Spleen (tissue), 11 donors: ENCODE results near the gene MAST2. TPM values are rescaled to one million over a fixed set of nuclear protein-coding genes. Genes with fewer than 3 reads are reported as not detected.
A peak's percentile ranks its signal among the peaks of the same experiment; 100 is the strongest.

Experiments
- DNase-seq: peaks from one replicate; pipeline ENCODE4 v3.0.0-alpha.2; 2020
- H3K27ac ChIP-seq, 8 donors: fragments of 200-600 bp; sonication (generic) in 7 of 8; 1 replicate in 4 of 8; 2 replicates in 4 of 8; pipeline versions ENCODE4 v1.5.0 to v1.8.0; 2016 to 2021; ENCODE audit warnings: inconsistent platforms in 4 of 8, mild to moderate bottlenecking in 4 of 8, moderate library complexity in 1 of 8
- H3K27me3 ChIP-seq, 7 donors: fragments of 200-600 bp; sonication (generic) in 6 of 7; replicated peaks in 1 of 7; 1 replicate in 4 of 7; 2 replicates in 3 of 7; pipeline versions ENCODE4 v1.5.0 to v1.8.0; 2016 to 2021; ENCODE audit warnings: inconsistent platforms in 3 of 7, mild to moderate bottlenecking in 1 of 7
- H3K36me3 ChIP-seq, 6 donors: fragments of 200-600 bp; sonication (generic) in 5 of 6; 1 replicate in 4 of 6; 2 replicates in 2 of 6; pipeline versions ENCODE4 v1.5.0 to v1.8.0; 2016 to 2021; ENCODE audit warnings: inconsistent platforms in 2 of 6
- H3K4me1 ChIP-seq, 6 donors: fragments of 200-600 bp; sonication (generic) in 5 of 6; 1 replicate in 3 of 6; 2 replicates in 3 of 6; pipeline versions ENCODE4 v1.5.0 to v1.8.0; 2016 to 2021; ENCODE audit warnings: inconsistent platforms in 3 of 6
- H3K4me3 ChIP-seq, 8 donors: fragments of 200-600 bp; sonication (generic) in 7 of 8; 1 replicate in 4 of 8; 2 replicates in 4 of 8; pipeline versions ENCODE4 v1.5.0 to v1.8.0; 2016 to 2021; ENCODE audit warnings: inconsistent platforms in 4 of 8, mild to moderate bottlenecking in 4 of 8, moderate library complexity in 2 of 8
- H3K9me3 ChIP-seq, 8 donors: fragments of 200-600 bp; sonication (generic) in 7 of 8; 1 replicate in 4 of 8; 2 replicates in 4 of 8; pipeline versions ENCODE4 v1.5.0 to v1.8.0; 2016 to 2021; ENCODE audit warnings: inconsistent platforms in 4 of 8
- POLR2A ChIP-seq, 3 donors: fragments of 450-650 bp; IDR thresholded peaks; one replicate each; pipeline ENCODE4 v1.5.1; 2017; ENCODE audit warnings: antibody characterized with exemption in 3 of 3, mild to moderate bottlenecking in 1 of 3
- POLR2AphosphoS5 ChIP-seq, 3 donors: sonication (generic); formaldehyde crosslinking; IDR thresholded peaks; one replicate each; pipeline ENCODE4 v1.5.1; 2017; ENCODE audit warnings: antibody characterized with exemption in 3 of 3
- WGBS, 5 donors: extraction: QIAGEN DNeasy Blood & Tissue Kit in 3 of 5; methylation state at CpG; one replicate each; pipeline versions ENCODE4 v1.1.5 to v1.1.7; 2013 to 2018; 5-methylcytosine and 5-hydroxymethylcytosine counted together
- intact Hi-C: fragments of 100-400 bp; cut with DNase I; formaldehyde crosslinking; loops from one replicate; pipeline ENCODE4 v1.15.0; 2023; ENCODE audit warnings: low total_unique reads
- polyA plus RNA-seq, 3 donors: library from polyadenylated mRNA; stranded (reverse); fragments of 200-250 nt; gene quantifications; one replicate each; pipeline ENCODE4 v1.2.1, GENCODE V29; 2013
- total RNA-seq, 7 donors: library from RNA; depleted of rRNA in 3 of 7; stranded (reverse); fragments of >200 nt in 3 of 7; fragmentation: NEBNext Ultra II Directional in 4 of 7; extraction: Animal tissue kit (Norgen Biotek cat#: 25700) in 4 of 7; gene quantifications; one replicate each; pipeline versions ENCODE4 v1.1.0 to v1.2.1, GENCODE V29; 2016 to 2021
- TF ChIP-seq, protein P1 (sequence below), 11 experiments: fragments of 200-600 bp in 7 of 11; fragments of 450-650 bp in 4 of 11; sonication (generic) in 4 of 11; IDR thresholded peaks in 8 of 11; conservative IDR thresholded peaks in 3 of 11; 1 replicate in 7 of 11; 2 replicates in 4 of 11; pipeline versions ENCODE4 v1.4.0 to v1.8.0; 2016 to 2021; ENCODE audit warnings: antibody characterized with exemption in 11 of 11, inconsistent platforms in 4 of 11, mild to moderate bottlenecking in 1 of 11
- donor health status: healthy with polysubstance abuse.
- donor health status: DM: no; HTN: no; CAD: no; lungs with moderate emphysema.
- donor health status: DM: no; HTN: no; CAD: no.
- donor health status: Bipolar disorder and iron deficiency.
- donor health status: healthy.
- donor health status: DM: no; HTN: no; CAD: no.
- donor health status: DM: yes; HTN: yes; CAD: no.

MAST2 gene
- total and polyA plus RNA-seq, 10 donors, result 3.6 to 19.4 (median 12.9) TPM

GRCh38 chr1:46076343-46076742 is 272.9 kb downstream of the MAST2 start:
- no peak for DNase-seq
- no peak for TF ChIP-seq POLR2AphosphoS5 (IDR thresholded peaks at IDR 0.05)
- no peak for TF ChIP-seq POLR2A (IDR thresholded peaks at IDR 0.05)
- peaks cover 0 to 23% (median 8%) of the 10 kb centered on the region in 6 donors for H3K4me1 ChIP-seq
- H3K27ac ChIP-seq, result no peak overlapping the region
- H3K9me3 ChIP-seq, result no peaks in the 10 kb centered on the region
- no peaks in the 10 kb centered on the region for H3K27me3 ChIP-seq
- intact Hi-C loops, result no loop called here
- no peak overlapping the region for H3K4me3 ChIP-seq
- WGBS, 5 donors, result 85 to 91% (median 89%) methylated on average over 2 of the region's 2 CpGs
- H3K36me3 ChIP-seq, result peaks cover 0 to 12% (median 0%) of the 10 kb centered on the region in 6 donors

DNA sequence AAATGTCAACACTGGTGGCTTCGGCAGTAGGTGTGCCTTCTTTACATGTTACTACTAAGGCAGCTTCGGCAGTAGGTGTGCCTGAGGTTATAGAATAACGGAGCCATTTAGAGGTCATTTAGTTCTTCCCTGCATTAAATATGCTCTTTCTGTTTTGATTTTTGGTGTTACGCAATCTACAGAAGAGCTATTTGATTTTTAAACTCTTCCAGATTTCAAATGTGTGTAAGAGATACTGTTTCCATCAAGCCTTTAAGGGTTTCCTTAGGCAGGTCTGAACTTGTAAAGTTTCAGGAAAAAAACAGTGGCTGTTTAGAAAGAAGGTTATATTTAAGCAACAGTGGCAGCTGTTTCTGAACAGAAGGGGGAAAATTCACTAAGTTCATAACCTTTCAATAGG is 274.2 kb downstream of the MAST2 start:
- Histone ChIP-seq H3K4me3 (no peak overlapping the region), H3K4me1 (peaks cover 0 to 32% (median 13%) of the 10 kb centered on the region in 6 donors), H3K36me3 (peaks cover 0 to 12% (median 0%) of the 10 kb centered on the region in 6 donors), H3K27me3 (no peaks in the 10 kb centered on the region), H3K27ac (no peak overlapping the region), H3K9me3 (no peaks in the 10 kb centered on the region)
- TF ChIP-seq POLR2AphosphoS5 (IDR thresholded peaks at IDR 0.05), result no peak
- no peak for TF ChIP-seq POLR2A (IDR thresholded peaks at IDR 0.05)
- TF ChIP-seq, protein P1, sequence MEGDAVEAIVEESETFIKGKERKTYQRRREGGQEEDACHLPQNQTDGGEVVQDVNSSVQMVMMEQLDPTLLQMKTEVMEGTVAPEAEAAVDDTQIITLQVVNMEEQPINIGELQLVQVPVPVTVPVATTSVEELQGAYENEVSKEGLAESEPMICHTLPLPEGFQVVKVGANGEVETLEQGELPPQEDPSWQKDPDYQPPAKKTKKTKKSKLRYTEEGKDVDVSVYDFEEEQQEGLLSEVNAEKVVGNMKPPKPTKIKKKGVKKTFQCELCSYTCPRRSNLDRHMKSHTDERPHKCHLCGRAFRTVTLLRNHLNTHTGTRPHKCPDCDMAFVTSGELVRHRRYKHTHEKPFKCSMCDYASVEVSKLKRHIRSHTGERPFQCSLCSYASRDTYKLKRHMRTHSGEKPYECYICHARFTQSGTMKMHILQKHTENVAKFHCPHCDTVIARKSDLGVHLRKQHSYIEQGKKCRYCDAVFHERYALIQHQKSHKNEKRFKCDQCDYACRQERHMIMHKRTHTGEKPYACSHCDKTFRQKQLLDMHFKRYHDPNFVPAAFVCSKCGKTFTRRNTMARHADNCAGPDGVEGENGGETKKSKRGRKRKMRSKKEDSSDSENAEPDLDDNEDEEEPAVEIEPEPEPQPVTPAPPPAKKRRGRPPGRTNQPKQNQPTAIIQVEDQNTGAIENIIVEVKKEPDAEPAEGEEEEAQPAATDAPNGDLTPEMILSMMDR (IDR thresholded peaks at IDR 0.05 in 8 of 11, conservative IDR thresholded peaks at IDR 0.05 in 3 of 11), result no peak
- intact Hi-C loops, result no loop called here
- no peak for DNase-seq
- WGBS, 5 donors, result 86 to 97% (median 90%) methylated on average over 4 of the region's 4 CpGs

DNA sequence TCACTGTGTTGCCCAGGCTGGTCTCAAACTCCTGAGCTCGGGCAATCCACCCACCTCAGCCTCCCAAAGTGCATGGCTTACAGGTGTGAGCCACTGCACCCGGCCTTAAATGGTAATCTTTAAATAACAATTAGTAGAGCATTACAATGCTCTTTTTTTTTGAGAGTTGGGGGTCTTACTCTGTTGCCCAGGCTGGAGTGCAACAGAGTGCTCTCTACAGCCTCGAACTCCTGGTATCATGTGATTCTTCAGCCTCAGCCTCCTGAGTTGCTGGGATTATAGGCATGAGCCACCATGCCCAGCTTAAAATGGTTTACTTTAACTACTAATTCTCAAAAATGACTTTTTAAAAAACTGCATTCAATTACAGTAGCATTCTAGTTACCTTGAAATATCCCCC is 276.8 kb downstream of the MAST2 start:
- Histone ChIP-seq H3K9me3 (peaks cover 0 to 3% (median 0%) of the 10 kb centered on the region in 8 donors), H3K27ac (no peak overlapping the region), H3K27me3 (no peaks in the 10 kb centered on the region), H3K4me1 (peaks cover 0 to 32% (median 13%) of the 10 kb centered on the region in 6 donors), H3K36me3 (peaks cover 0 to 5% (median 0%) of the 10 kb centered on the region in 6 donors), H3K4me3 (no peak overlapping the region)
- WGBS, 5 donors, result 80 to 93% (median 84%) methylated on average over 3 of the region's 3 CpGs
- TF ChIP-seq POLR2A (IDR thresholded peaks at IDR 0.05) (no peak), POLR2AphosphoS5 (IDR thresholded peaks at IDR 0.05) (no peak)
- TF ChIP-seq, protein P1 (IDR thresholded peaks at IDR 0.05 in 8 of 11, conservative IDR thresholded peaks at IDR 0.05 in 3 of 11), result no peak
- intact Hi-C loops, result no loop called here
- no peak for DNase-seq

DNA sequence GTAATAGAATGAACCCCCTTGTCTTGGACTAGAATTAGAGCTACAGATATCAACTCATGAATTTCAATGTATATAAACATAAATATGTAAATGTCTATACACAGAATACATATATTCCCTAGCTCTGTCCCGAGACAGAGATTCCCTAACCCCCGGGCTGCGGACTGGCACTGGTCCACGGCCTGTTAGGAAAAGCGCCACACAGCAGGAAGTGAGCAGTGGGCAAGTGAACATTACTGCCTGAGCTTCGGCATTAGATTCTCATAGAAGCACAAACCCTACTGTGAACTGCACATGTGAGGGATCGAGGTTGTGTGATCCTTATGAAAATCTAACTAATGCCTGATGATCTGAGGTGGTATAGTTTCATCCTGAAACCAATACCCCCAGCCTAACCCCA is 277.8 kb downstream of the MAST2 start:
- no peak overlapping the region for H3K4me3 ChIP-seq
- H3K36me3 ChIP-seq, result no peaks in the 10 kb centered on the region
- peaks cover 0 to 32% (median 13%) of the 10 kb centered on the region in 6 donors for H3K4me1 ChIP-seq
- TF ChIP-seq POLR2A (IDR thresholded peaks at IDR 0.05) (no peak), POLR2AphosphoS5 (IDR thresholded peaks at IDR 0.05) (peak in 1 of 3 donors; percentile 29)
- TF ChIP-seq, protein P1 (IDR thresholded peaks at IDR 0.05 in 8 of 11, conservative IDR thresholded peaks at IDR 0.05 in 3 of 11), result no peak
- peak overlapping the region in 6 of 8 donors; percentile 22 to 70 (median 54) for H3K27ac ChIP-seq
- DNase-seq, result no peak
- 74 to 83% (median 79%) methylated on average over 7 of the region's 7 CpGs for WGBS, 5 donors
- intact Hi-C loops, result no loop called here
- H3K27me3 ChIP-seq, result no peaks in the 10 kb centered on the region
- H3K9me3 ChIP-seq, result peaks cover 0 to 3% (median 0%) of the 10 kb centered on the region in 8 donors
